HEK293T (cell line): ENCODE data around the gene ACAT2.
"Not testable (repeated sequence)": the region's sequence is repeated elsewhere in the genome, so short reads cannot be mapped to it uniquely, and the experiment has no call there.

Source experiments
- CTCF ChIA-PET: fragments of 350-600 bp; formaldehyde crosslinking; extraction: SDS; loops from one replicate; lab custom pipeline; 2021; ENCODE audit warnings: antibody characterized with exemption, inconsistent platforms; lab: Yijun Ruan, JAX
- POLR2A ChIA-PET: fragments of 350-600 bp; formaldehyde crosslinking; extraction: SDS; loops from one replicate; lab custom pipeline; 2020; ENCODE audit warnings: antibody characterized with exemption, inconsistent platforms; lab: Yijun Ruan, JAX
- DNase-seq: peaks from one replicate; pipeline ENCODE4 v3.0.0; 2012; ENCODE audit warnings: mixed read lengths; ENCODE audit errors: extremely low spot score
- ARNT ChIP-seq: fragments of 450-650 bp; IDR thresholded peaks from 2 replicates; pipeline ENCODE4 v1.6.1; 2017; ENCODE audit warnings: mild to moderate bottlenecking
- BHLHE40 ChIP-seq: fragments of 450-650 bp; IDR thresholded peaks from 2 replicates; pipeline ENCODE4 v1.6.1; 2016; ENCODE audit warnings: mild to moderate bottlenecking, moderate library complexity, borderline replicate concordance
- CTBP1 ChIP-seq: fragments of 450-650 bp; IDR thresholded peaks from 2 replicates; pipeline ENCODE4 v1.6.1; 2016; ENCODE audit warnings: borderline replicate concordance
- ELF4 ChIP-seq: fragments of 450-650 bp; IDR thresholded peaks from 2 replicates; pipeline ENCODE4 v1.6.1; 2017; ENCODE audit warnings: antibody characterized with exemption
- FOXA1 ChIP-seq: fragments of 450-650 bp; IDR thresholded peaks from 2 replicates; pipeline ENCODE4 v1.6.1; 2016; ENCODE audit warnings: mild to moderate bottlenecking
- FOXK2 ChIP-seq: fragments of 450-650 bp; IDR thresholded peaks from 2 replicates; pipeline ENCODE4 v1.6.1; 2016; ENCODE audit warnings: mild to moderate bottlenecking
- FOXM1 ChIP-seq: fragments of 450-650 bp; IDR thresholded peaks from 2 replicates; pipeline ENCODE4 v1.6.1; 2017; ENCODE audit warnings: mild to moderate bottlenecking, borderline replicate concordance
- HDGF ChIP-seq: fragments of 450-650 bp; IDR thresholded peaks from 2 replicates; pipeline ENCODE4 v1.6.1; 2017; ENCODE audit warnings: antibody characterized with exemption, borderline replicate concordance
- L3MBTL2 ChIP-seq: fragments of 450-650 bp; conservative IDR thresholded peaks from 2 replicates; pipeline ENCODE4 v1.6.1; 2016; ENCODE audit warnings: mild to moderate bottlenecking
- LEF1 ChIP-seq: fragments of 450-650 bp; IDR thresholded peaks from 2 replicates; pipeline ENCODE4 v1.6.1; 2017; ENCODE audit warnings: mild to moderate bottlenecking, borderline replicate concordance
- NFRKB ChIP-seq: fragments of 450-650 bp; IDR thresholded peaks from 2 replicates; pipeline ENCODE4 v1.6.1; 2016; ENCODE audit warnings: mild to moderate bottlenecking, moderate library complexity
- PKNOX1 ChIP-seq: fragments of 450-650 bp; IDR thresholded peaks from 2 replicates; pipeline ENCODE4 v1.6.1; 2016
- SP1 ChIP-seq: fragments of 450-650 bp; IDR thresholded peaks from 2 replicates; pipeline ENCODE4 v1.6.1; 2017
- SUZ12 ChIP-seq: fragments of 450-650 bp; IDR thresholded peaks from 2 replicates; pipeline ENCODE4 v1.6.1; 2016; ENCODE audit warnings: mild to moderate bottlenecking
- TARDBP ChIP-seq: fragments of 450-650 bp; IDR thresholded peaks from 2 replicates; pipeline ENCODE4 v1.6.1; 2016
- ZNF384 ChIP-seq: fragments of 450-650 bp; IDR thresholded peaks from 2 replicates; pipeline ENCODE4 v1.6.1; 2016

Gene ACAT2

GRCh38 chr6:159789377-159790148, 27.7 kb downstream of the ACAT2 start, which contains the start of gene TCP1:
TSS of gene TCP1 (minus strand) at chr6:159789602. CDS start at chr6:159789468, 134 bp downstream.
- ChIA-PET CTCF (no interaction called here), POLR2A (interaction anchor here (0.5 to 5.2 kb wide), 36 partner anchors 9 to 790 kb away, joined by 3 to 97 read pairs (median 5); partner anchors contain the start of genes ACAT2, PNLDC1, RSPH3 and WTAP)
- TF ChIP-seq PKNOX1 (no peak), BHLHE40 (no peak), SUZ12 (no peak), SP1 (no peak), FOXM1 (no peak), NFRKB (no peak), ARNT (no peak), ZNF384 (no peak), FOXA1 (no peak), ELF4 (peak; percentile 75), TARDBP (no peak), LEF1 (no peak), HDGF (no peak), L3MBTL2 (peak; percentile 86), CTBP1 (no peak), FOXK2 (peak; percentile 71; the same call in 1 of the 2 replicates)
- peak; percentile 97 for DNase-seq

DNA sequence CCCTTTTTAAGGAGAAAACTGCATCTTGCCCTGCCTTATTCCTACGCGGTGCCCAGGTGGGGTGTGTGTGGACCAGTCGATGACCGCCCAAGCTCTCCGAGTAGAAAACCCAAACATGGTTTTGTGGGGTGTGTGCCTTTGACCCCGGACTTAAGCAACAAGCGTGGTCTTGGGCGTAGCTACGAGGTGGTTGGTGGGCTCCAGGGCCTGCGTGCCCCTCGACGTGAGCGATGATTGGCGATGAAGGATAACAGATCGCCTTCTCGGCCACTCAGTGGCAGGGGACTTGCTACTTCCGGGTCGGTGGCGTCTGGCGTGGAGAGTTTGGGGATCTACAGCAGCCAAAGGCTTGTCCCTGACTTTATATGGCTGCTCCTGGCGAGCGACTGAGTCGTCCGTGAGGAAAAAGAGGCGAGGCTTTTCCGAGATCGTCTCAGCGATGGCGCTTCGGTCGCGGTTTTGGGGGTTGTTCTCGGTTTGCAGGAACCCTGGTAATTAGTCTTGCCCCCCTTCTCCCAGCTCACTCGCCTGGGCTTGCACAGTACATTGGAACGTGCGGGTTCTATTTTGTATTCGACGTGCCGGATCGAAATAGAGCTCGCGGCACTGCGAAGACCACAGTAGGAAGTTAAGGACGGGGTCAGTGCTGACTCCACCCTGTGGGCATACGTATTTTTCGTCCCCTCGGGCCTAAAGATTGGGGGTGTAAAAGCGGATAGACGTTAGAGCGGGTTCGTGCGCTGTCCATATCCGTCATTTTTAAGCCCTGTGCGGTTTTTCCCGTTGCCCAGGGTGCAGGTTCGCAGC, 28.5 kb downstream of the ACAT2 start, which contains the start of gene MRPL18:
Gene MRPL18 (plus strand): TSS at position 319 of the 807 bp plus-strand sequence. CDS start 121 bp downstream, at position 440.
- peak; percentile 95 for DNase-seq
- POLR2A ChIA-PET, result interaction anchor here (0.6 to 5.2 kb wide), 34 partner anchors 8 to 791 kb away, joined by 3 to 97 read pairs (median 5); partner anchors contain the start of genes ACAT2, PNLDC1, RSPH3 and WTAP
- CTCF ChIA-PET, result interaction anchor here (1.2 kb wide), 1 partner anchor 43 kb away, joined by 3 read pairs; no protein-coding TSS in a partner anchor
- TF ChIP-seq L3MBTL2 (peak; percentile 16; the same call in 1 of the 2 replicates), PKNOX1 (peak; percentile 100), SP1 (no peak), ELF4 (peak; percentile 99)

- CTCF ChIA-PET, result interaction anchor here (1.2 kb wide), 1 partner anchor 43 kb away, joined by 3 read pairs; no protein-coding TSS in a partner anchor
- POLR2A ChIA-PET, result interaction anchor here (0.6 to 5.2 kb wide), 18 partner anchors 8 to 173 kb away, joined by 3 to 97 read pairs (median 6); partner anchors contain the start of genes ACAT2, PNLDC1 and WTAP
- TF ChIP-seq PKNOX1, result peak; percentile 78
- no peak for TF ChIP-seq TARDBP
- no peak for DNase-seq
These were observed 29.2 kb downstream of the ACAT2 start for GRCh38 chr6:159790956-159791598.

GRCh38 chr6:159794976-159795375, 33.1 kb downstream of the ACAT2 start:
- POLR2A ChIA-PET, CTCF ChIA-PET, DNase-seq: not testable (repeated sequence)

GRCh38 chr6:159797554-159797953, 35.7 kb downstream of the ACAT2 start:
- DNase-seq, result no peak
- ChIA-PET CTCF (no interaction called here), POLR2A (no interaction called here)
- TF ChIP-seq ARNT (no peak), LEF1 (no peak), CTBP1 (no peak), FOXK2 (no peak), ELF4 (no peak), BHLHE40 (no peak), PKNOX1 (no peak), SUZ12 (no peak), HDGF (no peak), FOXA1 (no peak), SP1 (no peak), NFRKB (no peak)
